K562 treated with DMSO at 1 percent for 48 hours (cell line): ENCODE data around the gene TAOK2. TPM values are rescaled to one million over a fixed set of nuclear protein-coding genes. Genes with fewer than 3 reads are reported as not detected.

Source experiments
- total RNA-seq: library from RNA; unstranded; fragments of 300-600 nt; gene quantifications from 2 replicates; pipeline ENCODE4 v1.2.3, GENCODE V29; 2022; ENCODE audit warnings: low replicate concordance; ENCODE audit errors: extremely low read depth

Gene TAOK2
- total RNA-seq = not detected in 2 replicates

DNA sequence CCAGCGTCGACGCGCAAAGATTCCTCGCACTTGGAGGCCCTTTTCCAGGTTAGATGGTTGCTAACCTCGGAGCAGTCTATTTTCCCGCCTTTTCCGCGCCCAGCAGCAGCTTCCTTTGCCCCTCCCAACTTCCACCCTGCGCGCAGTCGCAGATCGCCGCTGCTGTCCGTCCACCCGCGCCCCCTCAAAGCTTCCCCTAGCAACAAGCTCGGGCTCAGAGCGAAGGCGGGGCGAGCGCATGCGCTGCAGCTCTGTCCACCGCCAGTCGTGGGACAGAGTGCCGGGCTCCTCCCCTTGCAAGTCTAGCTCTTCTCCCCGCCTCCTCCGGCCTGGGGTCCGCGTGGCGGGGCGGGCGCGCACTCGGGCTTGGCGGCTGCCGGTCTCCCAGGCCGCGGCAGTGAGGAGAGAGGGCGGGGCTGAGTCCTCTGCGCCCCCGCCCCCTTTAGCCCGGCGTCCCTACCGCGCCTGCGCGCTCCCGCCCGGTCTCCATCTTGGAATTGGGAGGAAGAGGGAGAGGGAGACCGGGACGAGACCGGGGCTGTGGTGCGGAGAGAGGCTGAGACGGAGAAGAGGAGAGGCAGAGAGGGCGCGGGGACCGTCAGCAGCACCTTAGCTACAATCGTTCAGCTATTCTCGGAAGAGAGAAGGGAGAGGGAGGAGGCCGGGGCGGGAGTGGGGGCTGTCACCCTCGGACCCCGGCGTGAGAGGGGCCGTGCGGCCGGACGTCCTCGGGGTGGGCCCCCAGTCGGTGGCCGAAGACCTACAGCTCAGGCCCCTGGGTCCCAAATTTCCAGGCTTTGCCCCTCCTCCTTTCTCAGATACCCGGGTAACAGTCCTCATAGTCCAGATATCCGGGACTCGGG lies at the start of gene TAOK2:
Gene TAOK2, plus strand, starts transcription at position 485 of the 863 bp plus-strand sequence. CDS start 3,905 bp downstream, outside the sequence.

DNA sequence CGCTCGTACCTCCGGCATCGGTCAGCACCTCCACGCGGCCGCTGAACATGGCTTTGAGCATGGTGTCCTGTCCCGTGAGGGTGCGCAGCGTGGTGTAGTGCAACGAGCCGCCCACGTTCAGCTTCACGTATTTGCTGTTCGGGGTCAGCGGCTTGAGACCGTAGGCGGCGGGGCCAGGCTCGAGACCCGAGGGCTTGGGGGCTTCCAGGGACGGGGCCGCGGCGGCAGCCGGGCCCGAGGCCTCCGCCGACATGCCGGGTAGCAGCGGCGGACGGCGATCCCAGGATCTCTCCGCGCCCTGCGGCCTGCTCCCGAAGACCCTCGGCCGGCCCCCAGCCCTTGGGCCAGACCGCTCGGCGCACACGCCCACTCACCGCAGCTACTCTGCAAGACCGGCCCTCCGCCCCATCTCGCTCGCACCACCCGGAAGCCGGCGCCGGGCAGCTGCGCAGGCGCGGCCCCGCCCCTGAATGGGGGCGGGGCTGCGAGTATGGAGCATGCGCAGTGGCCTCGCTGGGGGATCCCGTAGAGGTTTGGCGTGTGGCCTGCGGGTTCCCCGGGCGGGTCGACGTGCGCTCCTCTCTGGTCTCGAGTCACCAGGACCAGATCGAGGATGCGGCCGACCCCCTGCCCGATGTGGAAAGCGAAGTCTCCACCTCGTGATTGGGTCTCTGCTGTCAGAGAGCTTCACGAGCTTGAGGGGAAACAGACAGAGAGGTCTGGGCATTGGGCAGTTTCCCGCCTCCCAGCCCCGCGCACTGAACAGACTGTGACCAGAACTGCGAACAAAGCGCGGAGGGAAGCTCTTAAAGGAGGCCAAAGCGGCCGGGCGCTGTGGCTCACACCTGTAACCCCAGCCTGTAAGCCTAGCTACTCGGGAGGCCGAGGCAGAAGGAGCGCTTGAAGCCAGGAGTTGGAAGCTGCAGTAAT lies 47.6 kb upstream of the TAOK2 start, which contains the start of gene KCTD13:
Gene KCTD13, minus strand, starts transcription at position 446 of the 930 bp plus-strand sequence. Its CDS starts 193 bp downstream, at position 253.

GRCh38 chr16:29961479-29962343 lies 12.0 kb upstream of the TAOK2 start, which contains the start of gene TMEM219:
Gene TMEM219, plus strand, starts transcription at chr16:29962079. Its CDS starts 1,065 bp downstream, at chr16:29963144.

GRCh38 chr16:29995324-29995910 lies 21.7 kb downstream of the TAOK2 start, which contains the start of gene HIRIP3:
Gene HIRIP3, minus strand, starts transcription at chr16:29995617. Its CDS starts 12 bp downstream, at chr16:29995605.

GRCh38 chr16:29995911-29996765 lies 22.5 kb downstream of the TAOK2 start, which contains the start of gene INO80E:
Gene INO80E, plus strand, starts transcription at chr16:29996241. Its CDS starts 70 bp downstream, at chr16:29996311.

DNA sequence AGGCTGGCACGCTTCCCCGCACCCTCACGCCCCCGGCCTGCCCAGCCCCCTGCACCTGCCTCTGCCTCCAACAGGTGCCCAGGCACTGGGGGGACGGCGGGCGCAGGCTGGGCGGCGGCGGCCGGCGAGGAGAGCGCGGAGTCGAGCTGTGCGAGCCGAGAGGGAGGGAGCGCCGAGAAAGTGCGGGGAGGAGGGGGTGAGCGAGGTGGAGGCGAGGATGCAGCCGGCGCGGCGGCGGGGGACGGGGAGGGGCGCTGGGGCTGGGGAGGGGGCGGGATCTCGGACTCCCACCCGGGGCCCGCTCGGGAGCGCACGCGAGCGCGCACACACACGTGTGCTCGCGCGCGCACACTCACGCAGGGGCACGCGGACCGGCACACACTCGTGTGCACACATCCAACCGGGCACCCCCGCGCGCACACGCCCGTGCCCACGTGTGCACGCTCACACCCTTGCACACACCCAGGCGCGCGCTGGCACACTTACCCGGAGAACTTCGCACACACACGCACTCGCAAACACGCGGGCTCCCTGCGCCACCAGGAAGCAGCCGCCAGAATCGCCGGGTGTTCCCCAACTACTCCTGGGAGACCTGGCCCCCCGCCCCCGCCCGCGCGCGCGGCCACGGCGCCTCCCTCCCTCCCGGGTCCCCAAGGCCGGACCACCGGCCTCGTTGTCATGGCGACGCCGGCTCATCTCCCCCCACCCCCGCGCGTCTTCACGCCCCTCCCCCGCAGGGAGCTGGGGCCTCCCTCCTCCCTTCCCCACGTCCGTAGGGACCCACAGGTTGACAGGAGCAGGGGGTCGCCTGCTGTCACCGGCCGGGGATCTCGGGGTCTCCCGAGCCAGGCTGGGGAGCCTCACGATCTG lies 37.4 kb downstream of the TAOK2 start, which contains the start of gene DOC2A:
Gene DOC2A, minus strand, starts transcription at position 184 of the 870 bp plus-strand sequence. CDS start 805 bp downstream, outside the sequence.

GRCh38 chr16:30022887-30023286 lies 49.2 kb downstream of the TAOK2 start, which contains the start of gene C16orf92:
Gene C16orf92, plus strand, starts transcription at chr16:30023198. Its CDS starts 143 bp downstream, at chr16:30023341.

DNA sequence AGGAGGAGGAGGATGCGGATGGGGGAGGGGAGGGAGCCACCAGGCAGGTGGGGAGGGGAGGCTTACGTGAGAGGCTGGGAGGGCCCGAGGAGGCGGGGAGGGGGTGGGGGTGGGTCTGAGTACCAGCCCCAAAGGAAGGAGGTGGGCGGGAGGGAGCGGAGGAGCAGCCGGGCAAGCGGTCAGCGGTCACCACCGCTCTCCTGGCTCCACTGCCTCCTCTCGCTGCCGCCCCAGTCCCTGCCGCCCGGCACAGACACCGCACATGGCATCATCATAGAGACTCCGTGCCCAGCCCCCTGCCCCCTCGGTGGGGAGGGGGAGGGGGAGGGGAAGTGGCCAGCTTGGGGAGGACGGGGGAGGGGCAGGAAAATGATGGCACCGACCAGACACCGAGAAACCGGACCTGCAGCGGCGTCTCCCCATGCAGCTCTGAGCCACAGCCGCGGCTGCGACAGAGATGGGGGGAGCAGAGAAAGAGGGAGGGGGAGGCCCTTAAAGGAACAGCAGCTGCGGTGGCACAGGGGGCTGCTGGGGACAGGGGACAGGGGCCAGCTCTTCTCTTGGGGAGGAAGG lies 57.3 kb downstream of the TAOK2 start, which contains the start of gene TLCD3B:
Gene TLCD3B, minus strand, starts transcription at position 431 of the 573 bp plus-strand sequence. CDS start 744 bp downstream, outside the sequence.

Other genes with a start within 250 kb of the TAOK2 start
- not detected in 2 replicates for gene C16orf54, start 227.9 kb upstream of the TAOK2 start, total RNA-seq
- not detected in 2 replicates for gene ZG16, start 195.6 kb upstream of the TAOK2 start, total RNA-seq
- gene KIF22, start 183.1 kb upstream of the TAOK2 start, total RNA-seq = 188 TPM in 1 of 2 replicates, not detected in the other
- gene MAZ, start 167.3 kb upstream of the TAOK2 start, total RNA-seq = not detected in 2 replicates
- gene PRRT2, start 161.7 kb upstream of the TAOK2 start, total RNA-seq = not detected in 2 replicates
- not detected in 2 replicates for gene PAGR1, start 157.7 kb upstream of the TAOK2 start, total RNA-seq
- not detected in 2 replicates for gene MVP, start 153.4 kb upstream of the TAOK2 start, total RNA-seq
- not detected in 2 replicates for gene CDIPT, start 110.6 kb upstream of the TAOK2 start, total RNA-seq
- not detected in 2 replicates for gene SEZ6L2, start 74.3 kb upstream of the TAOK2 start, total RNA-seq
- gene ASPHD1, start 73.4 kb upstream of the TAOK2 start, total RNA-seq = not detected in 2 replicates
- gene KCTD13, start 47.6 kb upstream of the TAOK2 start, total RNA-seq = not detected in 2 replicates
- gene TMEM219, start 11.8 kb upstream of the TAOK2 start, total RNA-seq = not detected in 2 replicates
- gene HIRIP3, start 21.7 kb downstream of the TAOK2 start, total RNA-seq = not detected in 2 replicates
- gene INO80E, start 22.4 kb downstream of the TAOK2 start, total RNA-seq = not detected in 2 replicates
- gene DOC2A, start 37.2 kb downstream of the TAOK2 start, total RNA-seq = not detected in 2 replicates
- gene C16orf92, start 49.3 kb downstream of the TAOK2 start, total RNA-seq = not detected in 2 replicates
- not detected in 2 replicates for gene TLCD3B, start 57.4 kb downstream of the TAOK2 start, total RNA-seq
- gene ALDOA, start 91.9 kb downstream of the TAOK2 start, total RNA-seq = 2,195 and 3,246 TPM in 2 replicates
- gene PPP4C, start 102.1 kb downstream of the TAOK2 start, total RNA-seq = not detected in 2 replicates
- gene TBX6, start 118.1 kb downstream of the TAOK2 start, total RNA-seq = not detected in 2 replicates
- gene YPEL3, start 122.3 kb downstream of the TAOK2 start, total RNA-seq = not detected in 2 replicates
- not detected in 2 replicates for gene GDPD3, start 139.7 kb downstream of the TAOK2 start, total RNA-seq
- not detected in 2 replicates for gene MAPK3, start 149.4 kb downstream of the TAOK2 start, total RNA-seq
- gene CORO1A, start 209.7 kb downstream of the TAOK2 start, total RNA-seq = not detected in 2 replicates
- not detected in 2 replicates for gene BOLA2B, start 219.8 kb downstream of the TAOK2 start, total RNA-seq
- gene SLX1A, start 220.0 kb downstream of the TAOK2 start, total RNA-seq = not detected in 2 replicates
- gene SULT1A3, start 225.4 kb downstream of the TAOK2 start, total RNA-seq = not detected in 2 replicates